Mucosa of descending colon (tissue), 3 donors: Measurements from ENCODE around the gene FRAS1. TPM values are rescaled to one million over a fixed set of nuclear protein-coding genes. Genes with fewer than 3 reads are reported as not detected.

Experiments
- ATAC-seq: fragments of 200-7000 bp; cut with Tn5 transposase; one replicate; pipeline ENCODE4 v1.9.1; 2020; ENCODE audit warnings: mild to moderate bottlenecking, moderate library complexity
- DNase-seq, 3 donors: peaks; one replicate each; pipeline ENCODE4 v3.0.0-alpha.2; 2020
- H3K36me3 ChIP-seq: fragments of 200-600 bp; one replicate; pipeline ENCODE4 v1.8.0; 2021; ENCODE audit warnings: low read depth, mild to moderate bottlenecking
- H3K4me1 ChIP-seq: fragments of 200-600 bp; one replicate; pipeline ENCODE4 v1.8.0; 2021; ENCODE audit warnings: low read depth, mild to moderate bottlenecking
- H3K4me3 ChIP-seq: fragments of 200-600 bp; one replicate; pipeline ENCODE4 v1.8.0; 2021; ENCODE audit warnings: mild to moderate bottlenecking
- H3K9me3 ChIP-seq: fragments of 200-600 bp; one replicate; pipeline ENCODE4 v1.8.0; 2021; ENCODE audit warnings: mild to moderate bottlenecking
- intact Hi-C, 2 donors: fragments of 100-400 bp; cut with DNase I in 1 of 2; cut with micrococcal nuclease in 1 of 2; formaldehyde crosslinking; loops; one replicate each; pipeline versions ENCODE4 v1.11.0 to v1.11.1; 2022; cut with DNase I, micrococcal nuclease
- total RNA-seq, 3 donors: library from RNA; stranded (reverse); fragmentation: NEBNext Ultra II Directional in 2 of 3; extraction: Animal tissue kit (Norgen Biotek cat#: 25700) in 2 of 3; gene quantifications; one replicate each; pipeline versions ENCODE4 v1.2.1 to v1.2.4, GENCODE V29; 2021 to 2023
- TF ChIP-seq, protein P1 (sequence below): fragments of 200-600 bp; IDR thresholded peaks from one replicate; pipeline ENCODE4 v1.8.0; 2022; ENCODE audit warnings: antibody characterized with exemption, mild to moderate bottlenecking
- donor health status: DM: no; HTN: no; CAD: no; lungs with moderate emphysema.
- donor health status: DM: no; HTN: no; CAD: no.
- donor health status: DM: no; HTN: yes; CAD: no.

The FRAS1 gene
- total RNA-seq, 3 donors from 2014 or later, result 1.2 to 9.3 (median 2.2) TPM

DNA sequence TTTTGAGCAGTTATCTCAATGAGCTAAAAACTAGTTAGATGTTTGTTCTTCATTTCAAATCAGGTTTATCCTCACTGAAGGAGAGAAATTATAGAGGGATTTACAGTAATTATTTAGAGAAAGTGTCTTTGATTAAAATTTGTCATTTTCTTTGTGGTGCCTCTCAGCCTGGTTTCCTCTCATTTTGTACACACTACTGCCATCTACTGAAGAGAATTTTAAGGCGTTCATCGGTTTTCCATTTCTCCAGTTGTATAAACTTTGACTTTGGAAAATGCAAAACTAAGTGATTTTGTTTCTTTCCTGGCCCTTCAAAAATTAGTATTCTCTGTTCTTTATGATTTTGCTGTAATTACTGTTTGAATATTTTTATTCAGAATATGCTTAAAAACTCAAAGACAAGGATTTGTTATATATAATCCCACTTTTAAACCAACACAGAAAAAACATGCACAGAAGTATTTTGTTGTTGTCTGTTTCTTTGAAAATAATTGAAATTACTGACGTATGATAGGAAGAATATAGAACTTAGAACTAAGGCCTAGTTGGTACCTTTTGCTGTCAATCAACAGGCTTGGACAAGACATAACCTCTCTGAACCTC is 460.0 kb downstream of the FRAS1 start:
- TF ChIP-seq, protein P1, sequence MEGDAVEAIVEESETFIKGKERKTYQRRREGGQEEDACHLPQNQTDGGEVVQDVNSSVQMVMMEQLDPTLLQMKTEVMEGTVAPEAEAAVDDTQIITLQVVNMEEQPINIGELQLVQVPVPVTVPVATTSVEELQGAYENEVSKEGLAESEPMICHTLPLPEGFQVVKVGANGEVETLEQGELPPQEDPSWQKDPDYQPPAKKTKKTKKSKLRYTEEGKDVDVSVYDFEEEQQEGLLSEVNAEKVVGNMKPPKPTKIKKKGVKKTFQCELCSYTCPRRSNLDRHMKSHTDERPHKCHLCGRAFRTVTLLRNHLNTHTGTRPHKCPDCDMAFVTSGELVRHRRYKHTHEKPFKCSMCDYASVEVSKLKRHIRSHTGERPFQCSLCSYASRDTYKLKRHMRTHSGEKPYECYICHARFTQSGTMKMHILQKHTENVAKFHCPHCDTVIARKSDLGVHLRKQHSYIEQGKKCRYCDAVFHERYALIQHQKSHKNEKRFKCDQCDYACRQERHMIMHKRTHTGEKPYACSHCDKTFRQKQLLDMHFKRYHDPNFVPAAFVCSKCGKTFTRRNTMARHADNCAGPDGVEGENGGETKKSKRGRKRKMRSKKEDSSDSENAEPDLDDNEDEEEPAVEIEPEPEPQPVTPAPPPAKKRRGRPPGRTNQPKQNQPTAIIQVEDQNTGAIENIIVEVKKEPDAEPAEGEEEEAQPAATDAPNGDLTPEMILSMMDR, result peak; percentile 29
- no peaks in the 10 kb centered on the region for H3K36me3 ChIP-seq
- intact Hi-C loops, result loop anchor here in 1 of 2 donors (5.0 kb wide), 1 partner anchor 560 kb away; no protein-coding TSS in a partner anchor
- H3K4me1 ChIP-seq, result peaks cover 11% of the 10 kb centered on the region
- H3K4me3 ChIP-seq, result no peak overlapping the region
- no peaks in the 10 kb centered on the region for H3K9me3 ChIP-seq
- peak in 1 of 3 donors; percentile 16 for DNase-seq
- no peak for ATAC-seq

DNA sequence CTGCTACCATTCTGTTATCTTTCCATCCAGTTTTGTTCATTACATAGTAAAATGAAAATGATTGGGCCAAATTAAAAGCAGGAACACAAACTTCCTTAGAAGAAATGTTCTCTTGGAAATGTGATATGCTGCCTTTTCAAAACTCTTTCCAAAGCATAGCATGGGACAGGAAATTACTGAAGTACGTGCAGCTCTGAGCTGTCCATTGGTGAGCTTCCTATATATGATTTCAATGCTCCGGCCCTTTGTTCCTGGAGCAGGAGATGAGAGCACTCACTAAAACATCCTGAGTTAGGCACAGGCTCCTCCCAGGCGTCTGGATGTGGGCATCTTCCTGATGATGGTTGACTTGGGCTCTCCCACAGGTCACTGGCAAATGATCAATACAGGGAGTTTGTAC is 461.4 kb downstream of the FRAS1 start:
- DNase-seq (no peak), ATAC-seq (no peak)
- peaks cover 5% of the 10 kb centered on the region for H3K4me1 ChIP-seq
- H3K9me3 ChIP-seq, result no peaks in the 10 kb centered on the region
- H3K36me3 ChIP-seq, result no peaks in the 10 kb centered on the region
- TF ChIP-seq, protein P1, result no peak
- intact Hi-C loops, result loop anchor here in 1 of 2 donors (5.0 kb wide), 1 partner anchor 561 kb away; no protein-coding TSS in a partner anchor
- no peak overlapping the region for H3K4me3 ChIP-seq

DNA sequence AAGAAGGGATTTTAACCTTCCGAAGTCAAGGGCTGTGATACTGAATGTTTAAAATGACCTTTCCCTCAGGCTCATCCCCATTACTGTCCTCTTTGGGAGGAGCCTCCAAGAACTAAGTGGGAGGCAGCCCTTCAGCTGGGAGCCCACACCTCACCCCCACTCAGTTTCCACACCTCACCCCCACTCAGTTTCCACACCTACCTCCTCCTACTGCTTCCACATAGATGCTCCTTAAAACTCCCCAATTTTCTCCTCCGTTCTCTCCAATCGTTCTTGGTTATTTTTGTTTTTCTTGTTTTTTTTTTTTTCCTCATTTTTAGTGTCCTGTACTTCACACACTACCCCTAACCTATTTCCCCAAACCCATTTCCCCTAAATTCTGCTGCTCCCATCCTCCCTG is 462.8 kb downstream of the FRAS1 start:
- ATAC-seq, result no peak
- intact Hi-C loops, result loop anchor here in 1 of 2 donors (5.0 kb wide), 1 partner anchor 563 kb away; no protein-coding TSS in a partner anchor
- TF ChIP-seq, protein P1, result no peak
- Histone ChIP-seq H3K36me3 (no peaks in the 10 kb centered on the region), H3K9me3 (no peaks in the 10 kb centered on the region), H3K4me3 (no peak overlapping the region), H3K4me1 (no peaks in the 10 kb centered on the region)
- DNase-seq, result no peak

DNA sequence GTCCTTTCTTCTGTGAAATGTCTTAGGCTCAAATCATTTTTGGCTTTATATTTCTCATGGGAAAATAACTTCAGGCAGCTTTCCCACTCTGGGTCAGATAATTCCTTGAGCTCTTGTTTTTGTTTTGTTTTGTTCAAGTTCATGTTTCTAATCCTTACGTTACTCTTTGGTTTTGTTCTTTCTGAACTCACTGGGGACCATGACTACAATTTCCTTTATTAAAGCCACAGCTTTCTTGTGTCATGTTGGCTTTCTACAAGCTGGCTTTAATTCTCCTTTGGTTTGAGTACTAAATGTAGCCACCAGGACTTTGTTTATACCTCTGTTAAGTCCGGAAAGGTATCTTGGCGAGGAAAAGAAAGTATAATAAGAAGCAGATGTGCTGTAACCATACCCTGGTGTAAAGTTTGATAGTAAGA is 463.7 kb downstream of the FRAS1 start:
- ATAC-seq (no peak), DNase-seq (no peak)
- no peaks in the 10 kb centered on the region for H3K36me3 ChIP-seq
- TF ChIP-seq, protein P1, result no peak
- H3K9me3 ChIP-seq, result no peaks in the 10 kb centered on the region
- no peaks in the 10 kb centered on the region for H3K4me1 ChIP-seq
- intact Hi-C loops, result no loop called here
- H3K4me3 ChIP-seq, result no peak overlapping the region

DNA sequence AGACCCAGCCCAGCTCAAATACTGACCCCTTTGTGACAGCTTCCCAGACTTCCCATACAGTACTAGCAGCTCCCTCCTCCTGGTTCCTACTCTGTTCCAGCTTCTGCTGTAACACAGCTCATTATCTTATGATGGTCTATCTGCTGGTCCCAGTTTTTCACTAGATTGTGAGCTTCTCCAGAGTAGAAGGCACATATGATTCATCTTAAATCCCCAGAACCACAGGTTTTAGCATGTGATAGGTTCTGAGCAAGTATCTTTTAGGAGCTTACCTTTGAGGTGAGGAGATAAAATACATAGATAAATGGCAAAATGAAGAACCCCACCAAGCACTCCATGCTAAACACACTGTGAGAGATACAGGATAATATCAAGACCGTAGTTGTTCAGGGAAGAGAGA is 466.9 kb downstream of the FRAS1 start:
- Histone ChIP-seq H3K36me3 (no peaks in the 10 kb centered on the region), H3K4me3 (no peak overlapping the region), H3K9me3 (no peaks in the 10 kb centered on the region), H3K4me1 (no peaks in the 10 kb centered on the region)
- no peak for ATAC-seq
- DNase-seq, result no peak
- intact Hi-C loops, result no loop called here
- TF ChIP-seq, protein P1, result no peak
